HepG2 (cell line): Measurements from ENCODE around the gene IGF1. TPM values are rescaled to one million over a fixed set of nuclear protein-coding genes. Genes with fewer than 3 reads are reported as not detected.

Experiments
- ATAC-seq: fragments of 200-7000 bp; cut with Tn5 transposase; 3 replicates; pipeline ENCODE4 v1.9.1; 2020; ENCODE audit warnings: mild to moderate bottlenecking, moderate library complexity
- BruUV-seq: library from RNA; stranded (reverse); fragments of 400-500 nt; replicated peaks from 2 replicates; lab custom pipeline; 2021; lab: Mats Ljungman, UMichigan
- CTCF ChIA-PET: fragments of 300-600 bp; formaldehyde crosslinking; extraction: SDS; loops from one replicate; lab custom pipeline; 2021; ENCODE audit warnings: low total read pairs, inconsistent platforms, low intra/inter-chr PET ratio; lab: Yijun Ruan, JAX
- POLR2A ChIA-PET: fragments of 350-600 bp; sonication (Branson Sonifier 250); formaldehyde crosslinking; loops from one replicate; lab custom pipeline; 2020; ENCODE audit warnings: antibody characterized with exemption, inconsistent platforms; lab: Yijun Ruan, JAX
- DNase-seq: peaks from one replicate; pipeline ENCODE4 v3.0.0-alpha.2; 2015; ENCODE audit warnings: low spot score
- FAIRE-seq: peaks from 3 replicates; lab custom pipeline; 2011; peaks lifted over from hg19 to GRCh38; lab: Jason Lieb, UNC
- H2AFZ ChIP-seq: one replicate; pipeline ENCODE4 v1.6.1; 2011; ENCODE audit warnings: low read length, inconsistent platforms
- H3K27ac ChIP-seq: fragments of 300-600 bp; 3 replicates; pipeline ENCODE4 v1.8.0; 2011; ENCODE audit warnings: mixed run types, mild to moderate bottlenecking, mixed read lengths, low read length, inconsistent platforms; ENCODE audit not compliant: insufficient read depth; ENCODE audit errors: extremely low read length
- H3K27me3 ChIP-seq, 2 experiments: fragments of 200-600 bp in 1 of 2; 2 replicates in 1 of 2; 3 replicates in 1 of 2; pipeline versions ENCODE4 v1.6.0 to v1.8.0; 2011; ENCODE audit warnings: low read length in 2 of 2, mild to moderate bottlenecking in 2 of 2, moderate library complexity in 2 of 2, inconsistent platforms in 1 of 2; ENCODE audit not compliant: insufficient read depth in 2 of 2, control insufficient read depth in 1 of 2
- H3K36me3 ChIP-seq, 2 experiments: fragments of 200-600 bp in 1 of 2; replicated peaks in 1 of 2; 2 replicates in 1 of 2; 3 replicates in 1 of 2; pipeline versions ENCODE4 v1.5.1 to v1.8.0; 2011; ENCODE audit warnings: low read length in 2 of 2, inconsistent platforms in 1 of 2; ENCODE audit not compliant: insufficient read depth in 2 of 2, control insufficient read depth in 1 of 2
- H3K4me1 ChIP-seq: 2 replicates; pipeline ENCODE4 v1.5.1; 2012; ENCODE audit warnings: low read length, inconsistent platforms; ENCODE audit not compliant: insufficient read depth
- H3K4me2 ChIP-seq: 2 replicates; pipeline ENCODE4 v1.6.0; 2011; ENCODE audit warnings: low read depth, low read length, inconsistent platforms
- H3K4me3 ChIP-seq, 3 experiments: fragments of 200-600 bp in 1 of 3; sonication (generic), shearing (Covaris generic) in 1 of 3; replicated peaks in 1 of 3; 2 replicates each; pipeline ENCODE4 v1.5.1; 2011 to 2016; ENCODE audit warnings: low read length in 3 of 3, inconsistent platforms in 2 of 3, low read depth in 2 of 3, mild to moderate bottlenecking in 2 of 3, control low read depth in 1 of 3, mixed read lengths in 1 of 3; ENCODE audit not compliant: insufficient read depth in 1 of 3
- H3K79me2 ChIP-seq: one replicate; pipeline ENCODE4 v1.6.1; 2011; ENCODE audit warnings: low read length, inconsistent platforms; ENCODE audit not compliant: insufficient read depth
- H3K9ac ChIP-seq: 2 replicates; pipeline ENCODE4 v1.6.0; 2011; ENCODE audit warnings: mild to moderate bottlenecking, low read depth, low read length, inconsistent platforms; ENCODE audit not compliant: insufficient read depth
- H3K9me3 ChIP-seq: 2 replicates; pipeline ENCODE4 v1.5.1; 2012; ENCODE audit warnings: mild to moderate bottlenecking, low read length
- H4K20me1 ChIP-seq: 2 replicates; pipeline ENCODE4 v1.6.0; 2011; ENCODE audit warnings: inconsistent platforms, mild to moderate bottlenecking, low read length, moderate library complexity; ENCODE audit not compliant: insufficient read depth
- ASH2L ChIP-seq: fragments of 300-600, 200-600 bp; sonication (generic); IDR thresholded peaks from 2 replicates; pipeline ENCODE4 v1.7.0; 2017; ENCODE audit warnings: low read depth, mild to moderate bottlenecking, moderate library complexity, mixed read lengths, low read length; ENCODE audit not compliant: insufficient read length
- CHD2 ChIP-seq: IDR thresholded peaks from 2 replicates; pipeline ENCODE4 v1.6.1; 2011; ENCODE audit warnings: low read depth, low read length, improper control_type of control experiment
- MAFK ChIP-seq, 2 experiments: IDR thresholded peaks in 1 of 2; conservative IDR thresholded peaks in 1 of 2; 2 replicates each; pipeline ENCODE4 v1.6.1; 2011; ENCODE audit warnings: improper control_type of control experiment in 2 of 2, low read length in 2 of 2
- NR2F1 ChIP-seq, 2 experiments: fragments of 450-650 bp in 1 of 2; formaldehyde crosslinking in 1 of 2; IDR thresholded peaks; 2 replicates each; pipeline versions ENCODE4 v1.5.0 to v1.6.1; 2016 to 2020; ENCODE audit warnings: mild to moderate bottlenecking in 1 of 2, missing compliant biosample characterization in 1 of 2, missing genetic modification reagents in 1 of 2, moderate library complexity in 1 of 2
- TOPORS ChIP-seq: sonication (generic); formaldehyde crosslinking; IDR thresholded peaks from 2 replicates; pipeline ENCODE4 v1.8.0; 2023; ENCODE audit warnings: mild to moderate bottlenecking, missing genetic modification reagents
- ZNF205 ChIP-seq: IDR thresholded peaks from 2 replicates; pipeline ENCODE4 v1.6.1; 2018; ENCODE audit warnings: missing biosample characterization, missing genetic modification reagents
- ZNF513 ChIP-seq: sonication (generic); formaldehyde crosslinking; conservative IDR thresholded peaks from 2 replicates; pipeline ENCODE4 v1.5.0; 2020; ENCODE audit warnings: missing genetic modification reagents
- ZNF629 ChIP-seq: sonication (generic); formaldehyde crosslinking; conservative IDR thresholded peaks from 2 replicates; pipeline ENCODE4 v1.5.0; 2020; ENCODE audit warnings: missing genetic modification reagents
- ZNF766 ChIP-seq: sonication (generic); formaldehyde crosslinking; IDR thresholded peaks from 2 replicates; pipeline ENCODE4 v1.5.0; 2020; ENCODE audit warnings: missing genetic modification reagents, borderline replicate concordance
- WGBS: methylation state at CpG from one replicate; pipeline ENCODE4 v1.1.6; 2017; ENCODE audit warnings: low lambda C conversion rate; 5-methylcytosine and 5-hydroxymethylcytosine counted together
- in situ Hi-C: cut with HindIII; loops from 2 replicates; pipeline ENCODE4 v1.10.0; 2017; ENCODE audit warnings: low pct_unique_long_range_greater_than_20kb; ENCODE audit not compliant: extremely low pct_ligation_motif_present
- intact Hi-C: fragments of 100-400 bp; cut with micrococcal nuclease; formaldehyde crosslinking; loops from one replicate; pipeline ENCODE4 v1.10.0; 2022; ENCODE audit not compliant: unreplicated experiment
- polyA plus RNA-seq, 8 experiments: library from polyadenylated mRNA; depleted of rRNA in 3 of 8; stranded (reverse) in 7 of 8; unstranded in 1 of 8; fragments of >200 nt; fragmentation: Illumina TruSeq in 4 of 8; extraction: Trizol in 4 of 8; gene quantifications; 2 replicates each; pipeline versions ENCODE4 v1.2.1 to v1.2.3, GENCODE V29; 2011 to 2016; ENCODE audit warnings: low read depth in 4 of 8, missing spikeins in 1 of 8, mixed read lengths in 1 of 8; ENCODE audit not compliant: insufficient read depth in 1 of 8
- total RNA-seq, 5 experiments: library from RNA; depleted of rRNA; stranded (reverse); fragments of >200 nt; fragmentation: Illumina TruSeq; extraction: Trizol; gene quantifications; 2 replicates each; pipeline ENCODE4 v1.2.3, GENCODE V29; 2016; ENCODE audit warnings: low read depth in 1 of 5

The IGF1 gene
- total and polyA plus RNA-seq, 2 of the 13 experiments (the other 11 are each of a cell fraction or from before 2014, with no cell fraction given), result not detected

DNA sequence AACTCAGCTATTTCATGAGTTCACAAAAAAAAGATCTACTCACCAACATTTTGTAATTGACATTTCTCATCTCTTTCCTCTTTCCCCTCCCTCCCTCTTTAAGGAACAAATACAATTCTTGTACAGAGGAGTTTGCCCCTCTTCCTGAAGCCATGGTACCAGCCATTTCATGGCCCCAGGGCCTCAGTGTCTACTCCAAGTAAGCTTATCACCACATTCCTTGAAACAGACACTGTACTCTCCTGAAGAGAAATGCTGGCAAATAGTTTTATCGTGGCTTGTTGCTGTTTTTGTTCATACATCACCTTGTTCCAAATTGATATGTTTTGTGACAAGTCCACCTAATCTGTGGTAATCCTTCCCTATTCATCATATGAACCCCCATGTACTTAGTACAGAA lies 29.7 kb upstream of the IGF1 start:
- no TSS peak for BruUV-seq
- FAIRE-seq (no peak), ATAC-seq (no peak), DNase-seq (no peak)
- in situ Hi-C loops (no loop called here), intact Hi-C loops (no loop called here)
- Histone ChIP-seq H3K36me3 (no peaks in the 10 kb centered on the region), H3K4me3 (no peak overlapping the region), H3K9ac (no peak overlapping the region), H3K27me3 (no peaks in the 10 kb centered on the region), H4K20me1 (no peaks in the 10 kb centered on the region), H3K79me2 (no peaks in the 10 kb centered on the region), H3K27ac (no peak overlapping the region), H2AFZ (no peak overlapping the region), H3K4me1 (peaks cover 7% of the 10 kb centered on the region; the same call in 1 of the 2 replicates), H3K4me2 (no peak overlapping the region), H3K9me3 (no peaks in the 10 kb centered on the region)
- POLR2A ChIA-PET, result no interaction called here
- CTCF ChIA-PET, result no interaction called here
- WGBS, result 0% methylated on average over 1 of the region's 1 CpG
- TF ChIP-seq TOPORS (CRISPR knock-in tag) (no peak), ASH2L (no peak), CHD2 (no peak), ZNF766 (CRISPR knock-in tag) (no peak), ZNF513 (CRISPR knock-in tag) (no peak)

- ATAC-seq (no peak), FAIRE-seq (no peak)
- Histone ChIP-seq H3K27ac (no peak overlapping the region), H3K27me3 (no peaks in the 10 kb centered on the region), H4K20me1 (no peaks in the 10 kb centered on the region), H3K9me3 (no peaks in the 10 kb centered on the region), H3K4me1 (peaks cover 7% of the 10 kb centered on the region; the same call in 1 of the 2 replicates), H3K9ac (no peak overlapping the region), H3K36me3 (no peaks in the 10 kb centered on the region), H3K4me2 (no peak overlapping the region)
- CTCF ChIA-PET, result no interaction called here
- intact Hi-C loops, result no loop called here
- no TSS peak for BruUV-seq
- TF ChIP-seq NR2F1 (CRISPR knock-in tag; IDR thresholded peaks at IDR 0.05) (no peak), ZNF205 (no peak), ZNF629 (no peak), MAFK (conservative IDR thresholded peaks at IDR 0.05 in 1 of 2, IDR thresholded peaks at IDR 0.05 in 1 of 2; ENCODE audit: low read length in 2 of 2) (no peak)
- TF ChIP-seq, all 625 proteins: peak for 0
- in situ Hi-C loops, result no loop called here
- H2AFZ ChIP-seq, result no peak overlapping the region
- POLR2A ChIA-PET, result no interaction called here
- no peak for DNase-seq
- no peaks in the 10 kb centered on the region for H3K79me2 ChIP-seq
- H3K4me3 ChIP-seq, result no peak overlapping the region
These were observed 28.8 kb upstream of the IGF1 start for GRCh38 chr12:102509123-102509626.
